Frontal cortex (tissue), 4 donors: Measurements from ENCODE around the gene ARL4C. TPM values are rescaled to one million over a fixed set of nuclear protein-coding genes. Genes with fewer than 3 reads are reported as not detected.

ENCODE experiments used
- DNase-seq, 2 donors: peaks; one replicate each; pipeline ENCODE4 v3.0.0; 2012; ENCODE audit warnings: low spot score in 2 of 2
- FAIRE-seq: peaks from 2 replicates; lab custom pipeline; 2012; peaks lifted over from hg19 to GRCh38; lab: Jason Lieb, UNC
- total RNA-seq: library from RNA; depleted of rRNA; stranded (reverse); fragments of >200 nt; gene quantifications from one replicate; pipeline ENCODE4 v1.2.3, GENCODE V29; 2014
- donor health status: control.
- donor health status: control.
- donor health status: control.

The ARL4C gene
- total RNA-seq, 1 donor from 2014 or later = 41.2 TPM

- DNase-seq = no peak
- FAIRE-seq = no peak
Observed at GRCh38 chr2:234502285-234502918, 5.5 kb upstream of the ARL4C start.

- FAIRE-seq (no peak), DNase-seq (no peak)
Observed at GRCh38 chr2:234500394-234501006, 3.6 kb upstream of the ARL4C start.

- DNase-seq (no peak), FAIRE-seq (no peak)
Observed at GRCh38 chr2:234497594-234498235, 834 bp upstream of the ARL4C start.

GRCh38 chr2:234496055-234496834 is 636 bp downstream of the ARL4C start:
- no peak for FAIRE-seq

GRCh38 chr2:234495251-234496054 is 1.4 kb downstream of the ARL4C start:
- no peak for FAIRE-seq
- DNase-seq = no peak

More at GRCh38 chr2:234496055-234496834, 636 bp downstream of the ARL4C start:
- no peak for DNase-seq

- DNase-seq (peak in 1 of 2 donors; percentile 49), FAIRE-seq (no peak)
Observed at GRCh38 chr2:234494361-234495250, 2.3 kb downstream of the ARL4C start.

GRCh38 chr2:234493796-234494195 is 3.1 kb downstream of the ARL4C start:
- FAIRE-seq = no peak
- no peak for DNase-seq

GRCh38 chr2:234492717-234493485 is 4.0 kb downstream of the ARL4C start:
- no peak for DNase-seq
- no peak for FAIRE-seq

- FAIRE-seq (no peak), DNase-seq (no peak)
Observed at GRCh38 chr2:234491897-234492296, 5.0 kb downstream of the ARL4C start.

- DNase-seq = no peak
- no peak for FAIRE-seq
Observed at GRCh38 chr2:234491281-234491680, 5.6 kb downstream of the ARL4C start.

GRCh38 chr2:234490271-234491091 is 6.4 kb downstream of the ARL4C start:
- FAIRE-seq (no peak), DNase-seq (no peak)

- FAIRE-seq = no peak
- no peak for DNase-seq
Observed at GRCh38 chr2:234488913-234489451, 7.9 kb downstream of the ARL4C start.

- no peak for FAIRE-seq
- DNase-seq = no peak
Observed at GRCh38 chr2:234488486-234488885, 8.4 kb downstream of the ARL4C start.

GRCh38 chr2:234487356-234487755 is 9.5 kb downstream of the ARL4C start:
- DNase-seq (no peak), FAIRE-seq (no peak)

GRCh38 chr2:234483568-234484251 is 13.2 kb downstream of the ARL4C start:
- FAIRE-seq (no peak), DNase-seq (no peak)

GRCh38 chr2:234481301-234481700 is 15.6 kb downstream of the ARL4C start:
- FAIRE-seq = no peak
- no peak for DNase-seq
